HG03521 (cell line): ENCODE measurements around the gene BMP5.
"Not testable (repeated sequence)": the region's sequence is repeated elsewhere in the genome, so short reads cannot be mapped to it uniquely, and the experiment has no call there.

Experiments
- ATAC-seq: cut with Tn5 transposase; IDR thresholded peaks from one replicate; pipeline ENCODE4 v1.9.1; 2021; ENCODE audit warnings: mild to moderate bottlenecking, moderate library complexity; ENCODE audit not compliant: unreplicated experiment

The BMP5 gene

DNA sequence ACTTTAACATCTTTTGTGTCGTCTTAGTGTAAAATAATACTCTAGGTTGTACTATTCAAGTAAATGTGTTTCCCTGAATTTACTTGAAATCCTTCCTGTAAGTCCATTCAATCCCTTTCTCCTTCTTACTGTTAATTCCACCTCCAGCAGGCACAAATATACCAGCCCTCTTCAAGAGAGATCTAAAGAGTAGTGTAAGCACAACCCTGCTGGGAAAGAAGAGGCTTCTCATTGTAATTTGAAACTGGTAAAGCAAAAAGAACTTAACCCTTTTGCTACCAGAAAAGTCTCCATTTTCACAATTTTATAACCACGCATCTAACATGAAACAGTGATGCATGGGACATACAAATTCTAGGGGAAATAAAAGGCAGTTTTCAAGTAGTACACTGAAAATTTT is at the start of gene BMP5:
BMP5 (minus strand) TSS at position 191 of the 400 bp plus-strand sequence. CDS start 725 bp downstream, outside the sequence.
- ATAC-seq = no peak

DNA sequence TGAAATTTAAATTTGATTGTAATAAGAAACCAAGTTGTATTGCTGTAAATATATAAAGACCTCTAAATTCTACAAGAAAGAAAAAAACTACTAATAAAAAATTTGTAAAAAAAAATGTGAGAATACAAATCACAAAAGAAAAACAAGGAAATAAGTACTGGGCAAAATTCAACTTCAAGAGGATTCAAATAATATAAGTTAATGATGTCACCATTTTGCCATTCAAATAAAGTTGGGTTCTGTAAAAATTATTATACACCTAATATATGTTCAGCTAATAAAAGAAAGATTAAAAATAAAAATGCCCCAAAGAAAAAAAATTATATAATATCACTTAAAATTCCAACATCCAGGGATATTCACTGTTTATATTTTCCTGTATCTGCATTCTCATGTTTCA is 47.0 kb upstream of the BMP5 start:
- ATAC-seq = no peak

DNA sequence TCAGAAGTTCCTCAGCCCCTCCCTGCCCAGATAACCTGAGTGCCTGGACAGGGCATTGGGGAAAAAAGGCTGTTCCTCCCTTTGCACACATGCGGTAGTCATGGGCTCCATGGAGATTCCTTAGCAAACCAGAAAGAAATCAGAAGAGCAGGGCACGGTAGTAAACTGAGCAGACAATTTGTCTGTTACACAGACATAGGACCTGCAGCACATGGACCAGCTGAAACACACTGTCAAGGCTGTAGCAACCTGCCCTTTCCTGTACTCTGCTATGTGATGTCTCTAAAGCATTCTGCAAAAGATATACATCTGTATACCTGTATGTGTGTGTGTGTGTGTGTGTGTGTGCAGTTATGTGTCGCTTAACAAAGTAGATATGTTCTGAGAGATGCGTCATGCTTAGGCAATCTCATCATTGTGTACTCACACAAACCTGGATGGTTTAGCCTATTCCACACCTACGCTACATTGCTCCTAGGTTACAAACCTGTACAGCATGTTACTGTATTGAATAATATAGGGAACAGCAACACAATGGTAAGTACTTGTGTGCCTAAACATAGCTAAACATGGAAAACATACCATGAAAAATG is 44.4 kb upstream of the BMP5 start:
- ATAC-seq = no peak

DNA sequence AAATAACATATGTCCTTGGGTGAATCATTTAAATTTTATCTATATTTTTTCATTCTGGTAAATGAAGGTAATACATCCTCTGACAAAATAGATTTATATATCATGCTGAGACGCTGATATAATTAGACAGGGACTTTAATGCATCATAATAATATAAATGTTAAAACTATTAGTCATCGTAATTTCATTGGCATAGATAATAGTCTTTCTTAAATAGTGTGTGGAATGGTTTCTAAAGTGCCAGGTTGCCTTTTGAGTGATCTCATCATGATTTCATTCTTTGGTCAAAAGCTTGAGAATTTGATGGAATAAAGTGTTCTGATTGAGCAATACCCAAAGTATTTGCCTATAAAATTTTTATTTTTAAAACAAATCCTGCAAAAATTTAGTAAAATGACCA is 43.2 kb upstream of the BMP5 start:
- ATAC-seq = no peak

DNA sequence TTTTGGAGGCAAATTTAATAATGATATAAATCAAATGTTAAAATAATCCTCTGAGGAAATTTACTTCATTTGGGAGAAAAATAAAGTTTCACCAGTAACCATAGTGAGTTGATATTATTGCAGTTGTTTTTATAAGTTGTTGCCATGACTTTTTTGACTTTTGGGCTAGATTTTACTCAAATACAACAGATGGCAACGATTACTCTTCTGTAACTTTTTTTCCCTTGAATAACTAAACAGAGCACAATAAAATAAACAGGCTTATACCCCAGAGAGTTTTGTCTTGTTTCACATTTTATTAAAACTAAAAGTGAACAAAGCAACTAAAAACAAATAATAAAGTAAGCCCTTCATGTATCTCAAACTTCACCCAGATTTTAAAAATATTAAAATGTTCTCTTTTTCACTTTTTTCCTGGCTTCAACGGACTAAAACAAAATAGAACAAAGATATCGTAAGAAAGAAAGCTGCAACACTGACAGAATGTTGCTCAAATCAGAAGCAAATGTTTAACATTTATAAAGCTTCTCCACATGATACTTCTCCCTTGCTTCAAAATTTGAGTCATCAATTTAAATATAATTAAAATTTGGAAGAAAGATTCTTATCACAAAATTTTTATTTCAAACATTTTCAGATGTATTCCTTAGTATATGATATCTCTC is 42.5 kb upstream of the BMP5 start:
- no peak for ATAC-seq

DNA sequence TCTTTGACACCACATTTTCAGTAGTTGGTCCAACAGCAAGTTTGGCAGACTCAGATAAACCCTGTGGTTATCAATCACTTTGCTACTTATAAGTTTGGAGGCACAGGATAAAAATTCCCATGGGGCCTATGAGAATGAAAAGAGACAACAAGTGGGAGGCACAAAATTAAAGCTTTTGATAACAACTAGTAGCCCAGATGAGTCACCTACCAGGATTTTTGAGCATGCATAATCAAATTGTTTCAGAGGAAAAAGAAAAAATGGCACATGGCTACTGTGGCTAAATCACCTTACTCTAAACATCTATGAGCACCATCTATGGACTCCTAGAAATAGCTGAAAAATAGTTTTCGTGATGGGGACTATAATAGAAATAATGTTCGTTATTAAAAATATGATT is 40.8 kb upstream of the BMP5 start:
- no peak for ATAC-seq

DNA sequence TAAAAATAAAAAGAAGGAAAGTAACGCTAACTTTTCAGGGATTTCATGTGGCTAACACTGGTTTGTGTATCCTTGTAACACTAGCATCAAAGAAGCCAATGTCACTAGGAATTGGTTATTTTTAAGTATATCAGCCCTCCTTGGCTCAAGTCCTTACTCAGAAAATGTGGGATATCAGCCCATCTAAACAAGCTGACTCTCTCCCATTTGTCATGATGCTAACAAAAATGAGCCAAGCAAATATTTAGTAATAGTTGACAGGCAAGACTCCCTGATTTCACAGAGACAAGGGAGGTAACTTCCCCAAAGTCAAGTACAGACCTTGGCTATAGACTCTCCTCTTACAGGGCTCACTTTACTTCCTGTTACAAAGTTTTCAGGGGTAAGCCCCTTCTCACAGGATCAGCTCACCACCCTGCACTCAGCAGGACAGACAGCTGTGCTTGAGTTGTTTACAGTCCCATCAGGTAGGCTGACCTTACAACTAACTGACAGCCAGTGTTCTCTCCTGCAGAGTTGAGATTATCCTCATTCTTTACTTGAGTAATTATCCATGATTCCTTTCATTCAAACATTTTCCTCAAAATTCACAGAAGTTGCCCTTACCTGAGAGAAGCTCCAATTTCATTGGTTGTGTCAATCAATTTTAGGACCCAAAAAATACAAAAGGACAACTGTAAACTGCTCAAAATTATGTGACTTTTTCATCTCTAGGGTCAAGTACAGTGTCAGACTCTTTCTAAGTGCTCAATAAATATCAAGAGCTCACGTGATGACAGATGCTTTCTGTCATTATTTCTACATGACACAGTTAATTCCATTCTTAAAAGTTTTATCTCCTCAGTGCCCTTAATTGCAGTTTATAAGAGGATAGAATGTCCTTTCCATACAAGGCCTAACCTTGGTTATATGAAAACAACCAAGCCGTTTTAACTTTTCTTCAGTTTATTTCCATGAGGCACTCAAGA is 38.1 kb upstream of the BMP5 start:
- no peak for ATAC-seq

DNA sequence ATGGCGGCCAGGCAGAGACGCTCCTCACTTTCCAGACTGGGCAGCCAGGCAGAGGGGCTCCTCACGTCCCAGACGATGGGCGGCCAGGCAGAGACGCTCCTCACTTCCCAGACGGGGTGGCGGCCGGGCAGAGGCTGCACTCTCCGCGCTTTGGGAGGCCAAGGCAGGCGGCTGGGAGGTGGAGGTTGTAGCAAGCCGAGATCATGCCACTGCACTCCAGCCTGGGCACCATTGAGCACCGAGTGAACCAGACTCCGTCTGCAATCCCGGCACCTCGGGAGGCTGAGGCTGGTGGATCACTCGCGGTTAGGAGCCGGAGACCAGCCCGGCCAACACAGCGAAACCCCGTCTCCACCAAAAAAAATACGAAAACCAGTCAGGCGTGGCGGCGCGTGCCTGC is 35.1 kb upstream of the BMP5 start:
- ATAC-seq = not testable (repeated sequence)

DNA sequence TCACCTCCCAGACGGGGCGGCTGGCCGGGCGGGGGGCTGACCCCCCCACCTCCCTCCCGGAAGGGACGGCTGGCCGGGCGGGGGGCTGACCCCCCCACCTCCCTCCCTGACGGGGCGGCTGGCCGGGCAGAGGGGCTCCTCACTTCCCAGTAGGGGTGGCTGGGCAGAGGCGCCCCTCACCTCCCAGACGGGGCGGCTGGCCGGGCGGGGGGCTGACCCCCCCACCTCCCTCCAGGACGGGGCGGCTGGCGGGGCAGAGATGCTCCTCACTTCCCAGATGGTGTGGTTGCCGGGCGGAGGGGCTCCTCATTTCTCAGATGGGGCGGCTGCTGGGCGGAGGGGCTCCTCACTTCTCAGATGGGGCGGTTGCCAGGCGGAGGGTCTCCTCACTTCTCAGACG is 34.5 kb upstream of the BMP5 start:
- ATAC-seq = not testable (repeated sequence)

DNA sequence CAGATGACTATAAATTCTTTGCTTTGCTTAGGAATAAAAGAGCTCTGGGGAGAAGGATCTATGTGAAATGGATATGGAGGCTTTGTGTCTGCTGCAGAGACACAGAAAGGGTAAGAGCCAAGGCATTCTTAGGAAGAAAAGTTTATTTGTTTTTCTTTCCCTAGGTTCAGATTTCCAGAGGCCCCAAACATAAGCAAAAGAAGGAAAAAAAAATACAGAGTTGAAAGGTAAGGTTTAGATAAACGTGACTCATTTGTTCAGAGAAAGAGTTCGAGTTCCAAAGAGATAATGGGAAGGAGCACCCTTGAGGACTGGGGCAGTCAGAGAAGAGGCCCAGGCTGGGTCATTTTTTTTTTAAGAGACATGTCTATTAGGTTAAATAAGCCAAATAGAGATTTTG is 27.4 kb upstream of the BMP5 start:
- ATAC-seq = no peak

DNA sequence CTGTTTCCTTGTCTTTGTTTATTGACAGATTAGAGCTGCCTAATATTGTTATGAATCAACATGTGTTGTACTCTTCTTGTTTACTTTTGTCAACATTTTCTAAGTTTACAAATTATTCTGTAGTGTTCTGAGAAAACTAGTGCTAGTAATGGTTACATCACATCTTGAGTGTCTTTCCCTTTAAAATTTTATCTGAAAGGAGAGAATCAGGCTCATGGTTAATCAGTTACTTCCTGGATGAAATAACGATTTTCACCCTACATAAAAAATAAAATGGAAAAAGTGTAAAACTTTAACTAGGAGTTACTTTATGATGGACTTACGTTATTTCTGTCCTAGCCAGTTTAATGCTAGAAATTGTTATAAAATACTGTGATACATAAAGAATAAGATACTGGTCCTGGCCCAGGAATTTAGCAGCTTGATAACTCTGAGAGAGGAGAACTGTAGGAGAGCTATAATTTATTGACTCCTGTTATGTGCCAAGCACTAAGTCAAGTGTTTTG is 26.4 kb upstream of the BMP5 start:
- ATAC-seq = no peak

DNA sequence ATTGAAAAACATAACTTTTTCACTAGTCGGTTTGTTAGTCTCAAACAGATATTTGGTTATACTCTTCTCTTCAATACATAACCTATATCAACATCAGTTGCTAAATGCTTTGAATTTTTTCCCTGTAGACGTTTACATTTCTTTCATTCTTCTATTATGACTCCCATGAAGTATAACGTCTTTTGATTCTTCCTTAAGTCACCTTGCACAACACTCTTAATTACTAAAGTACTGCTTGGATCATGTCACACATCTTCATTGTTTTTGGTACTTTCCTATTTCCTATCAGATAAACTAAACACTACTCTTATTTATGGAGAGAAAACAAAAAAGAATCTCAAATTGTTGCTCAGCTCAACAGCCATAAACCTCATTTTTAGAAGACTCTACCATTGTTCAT is 23.0 kb upstream of the BMP5 start:
- ATAC-seq = no peak

DNA sequence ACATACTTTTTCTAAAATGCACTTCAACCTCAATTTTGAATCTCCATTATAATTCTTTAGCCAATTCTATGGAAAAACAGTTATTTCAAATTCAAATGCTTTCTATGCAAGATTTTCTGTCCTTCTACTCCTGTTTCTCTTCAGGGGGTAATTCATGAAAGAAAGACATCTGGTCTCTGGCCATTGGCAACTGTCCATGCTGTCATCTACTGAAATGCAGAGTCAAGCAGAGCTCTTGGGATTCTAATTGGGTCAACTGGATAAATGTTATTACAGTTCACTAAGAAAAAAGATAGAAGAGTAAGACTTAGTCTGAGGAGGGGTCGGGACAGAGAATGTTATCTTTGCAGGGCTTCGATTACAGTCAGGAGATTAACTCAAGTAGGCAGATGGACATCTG is 22.0 kb upstream of the BMP5 start:
- ATAC-seq = no peak

DNA sequence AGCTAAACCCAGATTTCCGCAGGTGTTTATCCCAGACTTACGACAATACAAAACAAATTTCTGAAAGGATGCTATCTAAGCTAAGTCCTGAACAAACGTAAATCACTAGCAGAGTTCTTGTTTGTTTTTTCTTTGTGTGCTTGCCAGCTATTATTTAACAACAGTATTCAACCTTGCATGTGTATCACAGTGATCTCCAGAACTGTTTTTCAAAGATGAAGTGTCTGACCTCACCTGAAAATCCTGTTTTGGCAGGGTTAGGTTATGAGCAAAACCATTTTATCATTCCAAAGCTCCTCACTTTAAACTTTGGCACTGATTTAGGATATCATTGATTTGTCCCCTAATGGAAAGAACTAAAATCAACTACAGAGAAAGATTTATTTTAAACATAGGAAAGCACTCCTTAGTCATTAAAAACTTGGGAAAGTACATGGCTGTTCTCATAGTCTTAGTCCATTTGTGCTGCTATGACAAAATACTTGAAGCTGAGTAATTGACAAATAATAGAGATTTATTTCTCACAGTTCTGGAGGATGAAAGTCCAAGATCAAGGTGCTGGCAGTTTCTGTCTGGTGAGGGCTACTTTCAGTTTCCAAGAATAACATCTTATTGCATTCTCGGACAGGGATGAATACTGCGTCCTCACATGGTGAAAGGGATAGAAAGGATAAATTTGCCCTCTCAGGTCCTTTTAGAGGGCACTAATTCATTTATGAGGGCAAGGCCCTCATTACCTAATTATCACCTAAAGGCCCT is 20.8 kb upstream of the BMP5 start:
- ATAC-seq = no peak

DNA sequence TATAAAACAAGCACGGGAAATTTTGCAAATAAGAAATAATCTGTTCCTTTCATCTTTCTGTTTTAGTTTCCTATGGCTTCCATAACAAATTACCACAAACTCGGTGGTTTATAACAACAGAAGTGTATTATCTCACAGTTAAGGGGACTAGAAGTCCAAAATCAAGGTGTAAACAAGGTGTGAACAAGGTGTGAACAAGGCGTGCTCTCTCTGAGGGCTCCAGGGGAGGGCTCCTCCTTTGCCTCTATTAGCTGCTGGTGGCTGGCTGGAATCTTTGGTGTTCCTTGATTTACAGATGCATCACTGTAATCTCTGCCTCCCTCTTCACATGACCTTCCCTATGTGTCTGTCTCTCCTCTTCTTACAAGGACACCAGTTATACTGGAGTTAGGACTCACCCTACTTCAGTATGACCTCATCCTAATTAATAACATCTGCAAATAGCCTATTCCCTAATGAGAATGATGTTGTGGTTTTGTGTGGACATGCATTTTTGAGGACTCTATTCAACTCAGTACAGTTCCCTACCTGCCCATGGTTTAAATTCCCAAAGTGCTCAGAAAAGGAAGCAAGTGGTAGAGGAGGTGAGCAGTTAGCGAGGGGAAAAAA is 17.5 kb upstream of the BMP5 start:
- no peak for ATAC-seq

DNA sequence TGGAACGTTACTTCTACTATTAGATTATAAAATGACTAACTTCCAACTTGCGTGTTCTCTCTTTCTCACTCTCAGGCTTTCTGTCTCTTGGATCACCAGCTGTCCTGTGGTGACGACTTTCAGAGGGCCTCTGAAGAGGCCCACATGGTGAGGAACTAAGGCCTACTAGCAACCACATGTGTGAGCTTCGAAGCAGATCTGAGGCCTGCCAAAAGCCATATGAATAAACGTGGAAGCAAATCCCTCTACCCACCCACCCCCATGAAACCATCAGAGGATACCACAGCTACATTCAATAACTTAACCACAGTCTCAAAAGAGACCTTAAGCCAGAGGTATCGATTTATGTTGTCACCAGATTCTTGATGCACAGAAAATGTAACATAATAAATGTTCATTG is 13.5 kb upstream of the BMP5 start:
- ATAC-seq = no peak

DNA sequence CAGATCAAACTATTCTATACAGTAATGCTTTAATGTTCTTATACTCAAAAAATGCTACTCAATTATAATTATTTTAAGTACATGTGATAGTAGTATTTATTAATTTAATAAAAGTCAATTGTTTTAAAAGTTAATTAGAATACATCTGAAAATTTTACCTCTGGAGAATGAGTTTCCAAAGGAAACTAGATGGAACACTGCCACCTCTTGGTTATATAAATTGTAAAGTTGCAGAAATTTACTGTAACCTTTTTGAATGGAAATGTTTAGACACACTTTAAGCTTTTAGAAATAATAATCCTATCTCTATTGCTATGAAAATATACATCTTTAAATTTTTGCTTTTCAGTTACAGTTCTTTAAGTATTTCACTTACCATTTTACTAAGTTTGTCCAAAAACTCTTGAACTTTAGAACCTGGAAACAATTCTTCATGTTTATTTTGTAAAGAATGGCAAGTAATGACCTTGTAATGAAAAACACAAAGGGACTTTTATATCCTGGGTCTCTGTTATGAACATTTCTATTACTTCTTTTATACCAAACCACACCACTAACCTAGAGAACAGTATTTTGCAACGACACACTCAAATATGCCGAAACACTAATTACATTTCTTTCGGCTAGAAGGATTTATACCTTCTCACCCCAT is 10.9 kb upstream of the BMP5 start:
- no peak for ATAC-seq

DNA sequence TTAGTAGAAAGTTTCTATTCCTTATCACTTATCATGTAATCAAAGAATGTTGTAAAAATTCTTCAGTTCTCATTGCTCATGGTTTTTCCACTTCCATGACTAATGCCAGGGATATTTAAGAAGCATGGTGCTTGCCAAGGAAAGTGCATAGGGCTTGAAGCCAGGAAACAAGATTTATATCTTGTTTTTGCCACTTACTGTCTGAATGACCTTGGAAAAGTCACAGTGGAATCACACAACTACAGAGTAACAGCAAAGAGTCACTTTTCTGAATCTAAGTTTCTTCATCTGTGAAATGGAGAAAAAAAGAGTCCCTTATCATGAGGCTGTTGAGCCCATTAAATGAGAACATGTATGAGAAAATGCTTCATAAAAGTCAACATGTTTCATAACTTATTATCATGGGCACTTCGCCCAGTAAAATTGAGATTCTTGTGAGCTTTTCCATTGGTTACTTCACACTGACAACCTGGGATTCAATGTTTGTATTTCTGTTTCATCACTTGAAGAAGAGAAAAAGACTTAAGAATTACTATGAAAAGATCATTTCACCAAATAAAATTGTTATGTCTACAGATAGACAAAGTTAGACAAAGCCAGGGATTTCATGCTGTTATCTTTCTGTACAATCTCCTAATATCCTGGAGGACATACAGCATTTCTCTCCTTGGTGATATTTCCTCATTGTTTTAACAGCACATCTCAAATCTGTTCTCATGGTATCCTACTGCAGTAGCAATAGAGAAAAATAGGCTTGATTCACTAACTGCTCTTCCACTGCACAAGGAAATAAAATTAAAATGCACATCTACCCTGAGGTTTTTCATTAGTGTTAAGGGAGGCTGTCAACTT is 7.6 kb upstream of the BMP5 start:
- no peak for ATAC-seq

DNA sequence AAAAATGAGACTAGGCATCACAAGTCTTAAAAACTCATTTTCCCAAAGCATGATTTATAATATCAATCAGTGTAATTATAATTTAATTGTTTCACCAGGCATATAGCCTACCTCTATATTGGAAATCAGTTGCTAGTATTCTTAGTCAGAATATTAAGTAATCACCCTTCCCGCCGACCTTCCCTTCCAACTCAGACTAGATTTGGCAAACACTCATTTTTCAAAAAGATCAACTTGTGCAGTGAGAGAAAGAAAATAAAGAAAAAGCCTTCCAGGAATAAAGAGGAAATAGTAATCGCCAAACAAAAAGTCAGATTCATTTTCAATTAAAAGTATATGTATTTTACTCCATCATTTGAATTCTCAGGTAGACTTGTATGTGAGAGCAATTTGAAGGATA is 1.9 kb upstream of the BMP5 start:
- ATAC-seq = no peak
